Activated T-helper 1 cell treated with anti-CD3 and anti-CD28 coated beads, Interleukin-12 subunit alpha, Interleukin-12 subunit beta, Interleukin-2, Interleukin-4 antibody, amounts not matched to agents 30 ng/mL and 10 ng/mL and 1 ng/mL, durations not matched to agents 14 hours and 24 hours and 36 hours (primary cell): ENCODE results near the gene SELENBP1. TPM values are rescaled to one million over a fixed set of nuclear protein-coding genes. Genes with fewer than 3 reads are reported as not detected.
"Not testable (repeated sequence)": the region's sequence is repeated elsewhere in the genome, so short reads cannot be mapped to it uniquely, and the experiment has no call there.

Experiments
- DNase-seq: peaks from one replicate; pipeline ENCODE4 v3.0.0; 2021; ENCODE audit warnings: low spot score
- H3K27ac Mint-ChIP-seq: one replicate; pipeline ENCODE4 v1.8.0; 2021; ENCODE audit warnings: mild to moderate bottlenecking, mixed read lengths
- H3K27me3 Mint-ChIP-seq: one replicate; pipeline ENCODE4 v1.8.0; 2022; ENCODE audit warnings: mild to moderate bottlenecking, moderate library complexity, mixed read lengths; ENCODE audit not compliant: insufficient read depth
- H3K36me3 Mint-ChIP-seq: one replicate; pipeline ENCODE4 v1.8.0; 2021; ENCODE audit warnings: low read depth, mixed read lengths
- H3K4me1 Mint-ChIP-seq: one replicate; pipeline ENCODE4 v1.8.0; 2021; ENCODE audit warnings: low read depth, mixed read lengths
- H3K4me3 Mint-ChIP-seq: one replicate; pipeline ENCODE4 v1.8.0; 2021; ENCODE audit warnings: mild to moderate bottlenecking, moderate library complexity, mixed read lengths
- H3K9me3 Mint-ChIP-seq: one replicate; pipeline ENCODE4 v1.8.0; 2021; ENCODE audit warnings: mixed read lengths
- intact Hi-C: fragments of 100-400 bp; cut with micrococcal nuclease; formaldehyde crosslinking; loops from one replicate; pipeline ENCODE4 v1.15.1; 2024
- total RNA-seq: library from RNA; stranded (reverse); gene quantifications from 2 replicates; pipeline ENCODE4 v1.2.3, GENCODE V29; 2022

Gene SELENBP1
- total RNA-seq, 1 donor from 2014 or later, result not detected

- Mint-ChIP-seq H3K27me3 (peaks cover 4% of the 10 kb centered on the region), H3K4me1 (peaks cover 5% of the 10 kb centered on the region), H3K4me3 (no peak overlapping the region), H3K27ac (no peak overlapping the region), H3K36me3 (no peaks in the 10 kb centered on the region), H3K9me3 (no peaks in the 10 kb centered on the region)
- no peak for DNase-seq
- intact Hi-C loops, result no loop called here
These were observed 2.9 kb downstream of the SELENBP1 start for GRCh38 chr1:151369621-151370048.

- intact Hi-C loops, result no loop called here
- H3K27ac Mint-ChIP-seq, result no peak overlapping the region
- DNase-seq, result no peak
- H3K4me3 Mint-ChIP-seq, result no peak overlapping the region
- H3K4me1 Mint-ChIP-seq, result peaks cover 5% of the 10 kb centered on the region
- H3K36me3 Mint-ChIP-seq, result no peaks in the 10 kb centered on the region
- peaks cover 4% of the 10 kb centered on the region for H3K27me3 Mint-ChIP-seq
- H3K9me3 Mint-ChIP-seq, result no peaks in the 10 kb centered on the region
These were observed 3.2 kb downstream of the SELENBP1 start for GRCh38 chr1:151369302-151369610.

GRCh38 chr1:151368393-151369301, 3.9 kb downstream of the SELENBP1 start:
- DNase-seq, result no peak
- H3K36me3 Mint-ChIP-seq, result no peaks in the 10 kb centered on the region
- H3K4me1 Mint-ChIP-seq, result no peaks in the 10 kb centered on the region
- no peak overlapping the region for H3K4me3 Mint-ChIP-seq
- peaks cover 4% of the 10 kb centered on the region for H3K27me3 Mint-ChIP-seq
- H3K27ac Mint-ChIP-seq, result no peak overlapping the region
- intact Hi-C loops, result no loop called here
- no peaks in the 10 kb centered on the region for H3K9me3 Mint-ChIP-seq

- no peaks in the 10 kb centered on the region for H3K36me3 Mint-ChIP-seq
- DNase-seq, result no peak
- H3K4me3 Mint-ChIP-seq, result no peak overlapping the region
- no peak overlapping the region for H3K27ac Mint-ChIP-seq
- peaks cover 4% of the 10 kb centered on the region for H3K27me3 Mint-ChIP-seq
- intact Hi-C loops, result no loop called here
- peaks cover 5% of the 10 kb centered on the region for H3K9me3 Mint-ChIP-seq
- no peaks in the 10 kb centered on the region for H3K4me1 Mint-ChIP-seq
These were observed 4.7 kb downstream of the SELENBP1 start for GRCh38 chr1:151367658-151368392.

- no peak overlapping the region for H3K27ac Mint-ChIP-seq
- no peaks in the 10 kb centered on the region for H3K4me1 Mint-ChIP-seq
- no peak overlapping the region for H3K4me3 Mint-ChIP-seq
- H3K9me3 Mint-ChIP-seq, result peaks cover 25% of the 10 kb centered on the region
- intact Hi-C loops, result no loop called here
- peaks cover 6% of the 10 kb centered on the region for H3K27me3 Mint-ChIP-seq
- peaks cover 2% of the 10 kb centered on the region for H3K36me3 Mint-ChIP-seq
- DNase-seq, result no peak
These were observed 7.5 kb downstream of the SELENBP1 start for GRCh38 chr1:151364996-151365395.

GRCh38 chr1:151362308-151363155, 10.0 kb downstream of the SELENBP1 start:
- H3K4me3 Mint-ChIP-seq, result no peak overlapping the region
- DNase-seq, result no peak
- H3K27ac Mint-ChIP-seq, result no peak overlapping the region
- H3K9me3 Mint-ChIP-seq, result peaks cover 25% of the 10 kb centered on the region
- no peaks in the 10 kb centered on the region for H3K4me1 Mint-ChIP-seq
- H3K27me3 Mint-ChIP-seq, result peaks cover 6% of the 10 kb centered on the region
- H3K36me3 Mint-ChIP-seq, result peaks cover 2% of the 10 kb centered on the region
- intact Hi-C loops, result no loop called here

GRCh38 chr1:151361883-151362282, 10.6 kb downstream of the SELENBP1 start:
- Mint-ChIP-seq H3K9me3 (peaks cover 25% of the 10 kb centered on the region), H3K27ac (no peak overlapping the region), H3K4me3 (no peak overlapping the region), H3K36me3 (peaks cover 2% of the 10 kb centered on the region), H3K4me1 (no peaks in the 10 kb centered on the region), H3K27me3 (peaks cover 6% of the 10 kb centered on the region)
- intact Hi-C loops, result no loop called here
- DNase-seq, result no peak

- no peak overlapping the region for H3K27ac Mint-ChIP-seq
- peaks cover 3% of the 10 kb centered on the region for H3K27me3 Mint-ChIP-seq
- no peak for DNase-seq
- H3K4me1 Mint-ChIP-seq, result no peaks in the 10 kb centered on the region
- H3K4me3 Mint-ChIP-seq, result no peak overlapping the region
- intact Hi-C loops, result no loop called here
- peaks cover 1% of the 10 kb centered on the region for H3K36me3 Mint-ChIP-seq
- H3K9me3 Mint-ChIP-seq, result peaks cover 16% of the 10 kb centered on the region
These were observed 15.8 kb downstream of the SELENBP1 start for GRCh38 chr1:151356696-151357095.

GRCh38 chr1:151352021-151352718, 20.3 kb downstream of the SELENBP1 start:
- H3K4me1 Mint-ChIP-seq, result peaks cover 13% of the 10 kb centered on the region
- peaks cover 1% of the 10 kb centered on the region for H3K36me3 Mint-ChIP-seq
- intact Hi-C loops, result no loop called here
- no peak for DNase-seq
- H3K4me3 Mint-ChIP-seq, result no peak overlapping the region
- peaks cover 7% of the 10 kb centered on the region for H3K9me3 Mint-ChIP-seq
- H3K27me3 Mint-ChIP-seq, result peaks cover 3% of the 10 kb centered on the region
- H3K27ac Mint-ChIP-seq, result no peak overlapping the region

- H3K9me3 Mint-ChIP-seq, H3K27me3 Mint-ChIP-seq, intact Hi-C loops, DNase-seq, H3K27ac Mint-ChIP-seq, H3K4me3 Mint-ChIP-seq: not testable (repeated sequence)
- H3K36me3 Mint-ChIP-seq, result peaks cover 12% of the 10 kb centered on the region
- H3K4me1 Mint-ChIP-seq, result peaks cover 30% of the 10 kb centered on the region
These were observed 22.2 kb downstream of the SELENBP1 start for GRCh38 chr1:151350323-151350722.

GRCh38 chr1:151347523-151348246, 24.8 kb downstream of the SELENBP1 start:
- intact Hi-C loops, result loop anchor here (1.0 to 5.0 kb wide), 9 partner anchors 20 to 490 kb away; partner anchors contain the start of genes C2CD4D, CDC42SE1, PI4KB and PIP5K1A
- H3K36me3 Mint-ChIP-seq, result peaks cover 27% of the 10 kb centered on the region
- H3K27ac Mint-ChIP-seq, result peak overlapping the region; percentile 99

More at GRCh38 chr1:151347523-151348246, 24.8 kb downstream of the SELENBP1 start:
- peaks cover 45% of the 10 kb centered on the region for H3K4me1 Mint-ChIP-seq
- peaks cover 7% of the 10 kb centered on the region for H3K9me3 Mint-ChIP-seq
- peak overlapping the region; percentile 95 for H3K4me3 Mint-ChIP-seq
- no peaks in the 10 kb centered on the region for H3K27me3 Mint-ChIP-seq
- no peak for DNase-seq
